ENCODE results near the gene GDF11.

Gene GDF11

GRCh38 chr12:55795950-55796349 lies 53.0 kb downstream of the GDF11 start:
- no peak for DNase-seq (ENCODE audit: low spot score)

- DNase-seq (ENCODE audit: low spot score), result peak; percentile 49
Measured at GRCh38 chr12:55797068-55797467, 54.1 kb downstream of the GDF11 start.

GRCh38 chr12:55797550-55797949 lies 54.6 kb downstream of the GDF11 start:
- no peak for DNase-seq (ENCODE audit: low spot score)
